CD4-positive, alpha-beta T cell treated with Interleukin-4 for 1 hour (primary cell): ENCODE results near the gene KLF13.

ENCODE experiments used
- DNase-seq, 2 donors: peaks; one replicate each; pipeline ENCODE4 v3.0.0-alpha.2; 2020 to 2022

The KLF13 gene

DNA sequence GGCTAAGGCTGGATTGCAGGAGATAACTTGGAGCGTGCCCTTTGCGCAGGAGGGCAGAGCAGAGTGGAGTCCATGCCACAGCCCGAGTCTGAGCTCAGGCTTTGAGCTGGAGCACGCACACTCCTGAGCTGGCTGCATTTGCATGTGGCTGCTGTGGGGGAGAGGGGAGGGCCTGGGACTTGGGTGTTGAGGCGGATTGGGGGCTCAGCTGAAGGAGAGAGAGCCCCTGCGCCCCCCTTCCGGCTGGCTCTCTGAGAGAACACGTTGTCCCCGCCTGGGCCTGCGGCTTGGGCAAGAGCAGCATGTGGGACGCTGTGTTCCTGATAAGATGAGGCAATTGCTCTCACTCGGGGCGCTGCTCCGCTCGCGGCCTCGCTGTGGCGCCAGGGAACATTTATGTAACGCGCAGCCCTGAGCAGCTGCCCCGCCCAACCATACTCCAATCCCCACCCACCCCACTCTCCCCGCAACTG lies 39.1 kb downstream of the KLF13 start:
- peak; percentile 79 to 82 for DNase-seq

DNA sequence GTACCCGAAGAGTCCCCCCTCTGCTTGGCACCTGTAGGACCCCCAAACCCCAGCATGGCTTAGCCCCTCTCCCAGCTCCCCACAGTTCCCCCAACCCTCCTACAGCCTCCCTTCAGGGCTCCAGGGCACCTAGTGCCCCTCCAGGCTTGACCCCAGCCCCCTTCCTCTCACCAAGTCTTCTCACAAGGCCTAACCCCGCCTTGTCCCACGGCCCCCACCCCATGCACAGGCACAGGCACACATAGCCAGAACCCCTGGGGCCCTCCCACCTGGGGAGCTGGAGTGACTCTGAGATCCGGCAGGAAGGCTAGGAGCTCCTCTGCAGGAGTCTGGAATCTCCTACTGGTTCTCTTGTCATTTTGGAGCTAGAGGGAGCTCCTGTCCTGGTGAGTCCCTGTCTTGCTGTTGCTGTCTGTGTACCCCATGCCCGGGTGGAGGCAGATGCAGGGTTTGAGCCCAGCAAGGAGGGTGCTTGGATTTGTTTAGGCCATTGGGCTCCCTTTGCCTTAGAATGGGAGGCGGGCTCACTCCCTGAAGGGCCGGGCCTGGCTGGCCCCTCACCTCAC lies 39.6 kb downstream of the KLF13 start:
- no peak for DNase-seq

DNA sequence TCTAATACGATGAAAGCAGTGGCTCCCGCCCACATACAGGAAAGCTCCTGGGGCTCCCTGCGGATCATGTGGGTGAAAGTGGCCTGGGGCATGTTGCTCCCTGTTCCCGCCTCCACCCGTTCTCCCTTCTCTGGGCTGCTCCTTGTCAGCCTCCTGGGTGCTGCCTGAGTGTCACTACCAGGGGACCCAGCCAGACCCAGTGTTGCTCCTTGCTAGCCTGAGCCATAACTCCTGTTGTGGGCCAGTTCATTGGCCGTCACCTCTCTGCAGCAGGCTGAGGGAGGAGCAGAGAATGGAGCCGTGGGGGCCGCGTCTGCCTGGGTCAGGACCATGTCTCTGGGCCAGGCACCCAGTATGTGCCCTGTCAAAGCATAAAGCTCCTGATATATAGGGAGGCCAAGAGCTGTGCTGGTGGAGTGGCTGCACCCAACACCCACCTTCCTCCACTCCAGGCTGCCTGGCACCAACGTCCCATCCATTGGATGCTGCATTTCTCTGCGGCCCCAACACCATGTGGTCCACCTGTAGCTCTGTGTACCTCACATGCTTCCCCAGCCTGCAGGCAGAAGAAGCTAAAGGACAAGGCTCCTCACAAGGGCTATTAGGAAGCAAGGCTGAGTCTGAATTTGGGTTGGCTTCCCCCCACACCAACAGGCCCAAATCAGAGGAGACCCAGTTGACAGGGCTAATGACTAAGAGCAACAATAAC lies 40.5 kb downstream of the KLF13 start:
- no peak for DNase-seq

DNA sequence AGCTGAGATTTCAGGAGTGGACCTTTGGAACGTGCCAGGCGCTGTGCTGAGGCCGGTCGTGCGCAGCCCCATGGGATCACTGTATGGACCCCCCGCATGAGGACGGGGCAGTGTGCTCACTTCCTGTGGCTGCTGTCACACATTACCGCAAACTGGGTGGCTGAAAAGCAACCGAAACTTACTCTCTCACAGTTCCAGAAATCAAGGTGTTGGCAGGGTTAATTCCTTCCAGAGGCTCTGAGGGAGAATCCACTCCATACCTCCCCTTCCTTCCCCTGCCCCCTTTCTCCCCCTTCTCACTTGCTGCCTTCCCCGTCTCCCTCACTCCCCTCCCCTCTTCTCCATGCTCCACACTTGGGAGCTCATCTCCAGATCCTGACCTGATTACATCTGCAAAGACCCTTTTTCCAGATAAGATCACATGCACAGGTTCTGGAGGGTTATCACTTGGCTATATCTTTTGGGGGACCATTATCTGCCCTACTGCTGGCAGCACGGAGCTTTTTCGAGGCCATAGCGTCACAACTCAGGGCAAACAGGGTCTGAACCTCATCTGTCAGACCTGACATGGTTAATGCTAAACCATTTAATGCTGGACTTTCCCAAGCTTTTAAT lies 41.2 kb downstream of the KLF13 start:
- DNase-seq: peak in 1 of 2 donors; percentile 51

DNA sequence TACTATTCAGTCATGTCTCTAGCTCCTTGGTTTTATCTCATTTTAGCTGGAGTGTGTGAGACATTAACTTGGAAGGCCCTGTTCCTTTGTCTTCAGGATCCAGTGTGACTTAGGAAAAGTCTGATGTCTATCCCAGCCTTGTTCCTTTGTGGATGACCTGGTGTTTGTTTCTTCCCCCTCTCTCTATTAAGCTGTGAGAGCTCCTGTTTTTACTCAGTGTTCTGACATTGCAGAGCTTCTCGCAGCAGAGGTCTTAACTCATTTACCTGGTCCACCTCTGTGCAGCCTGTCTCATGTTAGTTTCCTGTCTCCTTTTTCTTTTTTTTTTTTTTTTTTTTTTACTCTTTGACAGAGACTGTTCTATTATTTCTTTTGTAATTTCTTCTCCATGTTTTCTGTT lies 43.1 kb downstream of the KLF13 start:
- no peak for DNase-seq

DNA sequence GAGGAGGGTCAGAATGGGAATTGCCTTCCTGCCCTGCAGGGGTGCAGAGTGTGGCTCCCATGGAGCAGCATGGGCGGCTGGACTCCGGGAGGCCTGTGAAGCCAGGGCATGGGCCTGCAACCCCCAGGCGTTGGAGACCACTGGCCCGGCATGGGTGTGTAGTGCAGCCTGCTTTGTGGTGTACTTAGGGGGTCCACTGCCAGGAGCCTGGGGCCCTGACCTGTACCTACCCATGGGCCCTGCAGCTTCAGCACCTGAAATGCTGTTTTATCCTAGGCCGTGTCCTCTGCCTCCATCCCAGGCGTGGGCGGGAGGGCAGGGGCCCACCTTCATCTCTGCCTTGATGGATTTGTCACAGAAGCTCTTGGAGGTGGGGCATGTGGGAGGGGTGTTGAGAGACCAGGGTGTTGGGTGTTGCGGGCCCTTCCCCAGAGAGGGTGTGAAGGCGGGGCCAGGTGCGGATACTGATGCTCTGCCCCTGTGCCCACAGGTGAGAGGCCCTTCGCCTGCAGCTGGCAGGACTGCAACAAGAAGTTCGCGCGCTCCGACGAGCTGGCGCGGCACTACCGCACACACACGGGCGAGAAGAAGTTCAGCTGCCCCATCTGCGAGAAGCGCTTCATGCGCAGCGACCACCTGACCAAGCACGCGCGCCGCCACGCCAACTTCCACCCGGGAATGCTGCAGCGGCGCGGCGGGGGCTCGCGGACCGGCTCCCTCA lies 45.0 kb downstream of the KLF13 start:
- no peak for DNase-seq

DNA sequence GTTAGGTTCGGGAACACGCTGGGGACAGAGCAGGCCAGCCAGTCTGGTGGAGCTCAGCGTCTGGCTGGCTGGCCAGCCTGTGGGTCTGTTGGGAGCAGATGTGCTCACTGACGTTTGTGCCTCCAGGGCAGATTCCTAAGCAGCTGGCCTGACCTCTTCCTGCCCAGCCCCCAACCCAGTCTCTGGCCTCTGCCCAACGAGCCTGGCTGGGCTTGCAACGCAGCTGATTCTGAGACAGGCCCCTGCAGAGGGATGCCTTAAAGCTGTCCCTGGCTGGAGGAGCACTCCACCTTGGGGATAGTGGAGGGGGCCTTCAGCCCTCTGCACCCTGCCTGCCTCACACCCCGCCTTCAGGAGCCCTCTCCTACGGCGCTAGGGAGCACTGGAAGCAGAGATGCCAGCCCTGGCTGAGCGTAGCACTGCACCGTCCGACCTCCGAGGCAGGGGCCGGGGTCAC lies 46.0 kb downstream of the KLF13 start:
- DNase-seq: no peak

DNA sequence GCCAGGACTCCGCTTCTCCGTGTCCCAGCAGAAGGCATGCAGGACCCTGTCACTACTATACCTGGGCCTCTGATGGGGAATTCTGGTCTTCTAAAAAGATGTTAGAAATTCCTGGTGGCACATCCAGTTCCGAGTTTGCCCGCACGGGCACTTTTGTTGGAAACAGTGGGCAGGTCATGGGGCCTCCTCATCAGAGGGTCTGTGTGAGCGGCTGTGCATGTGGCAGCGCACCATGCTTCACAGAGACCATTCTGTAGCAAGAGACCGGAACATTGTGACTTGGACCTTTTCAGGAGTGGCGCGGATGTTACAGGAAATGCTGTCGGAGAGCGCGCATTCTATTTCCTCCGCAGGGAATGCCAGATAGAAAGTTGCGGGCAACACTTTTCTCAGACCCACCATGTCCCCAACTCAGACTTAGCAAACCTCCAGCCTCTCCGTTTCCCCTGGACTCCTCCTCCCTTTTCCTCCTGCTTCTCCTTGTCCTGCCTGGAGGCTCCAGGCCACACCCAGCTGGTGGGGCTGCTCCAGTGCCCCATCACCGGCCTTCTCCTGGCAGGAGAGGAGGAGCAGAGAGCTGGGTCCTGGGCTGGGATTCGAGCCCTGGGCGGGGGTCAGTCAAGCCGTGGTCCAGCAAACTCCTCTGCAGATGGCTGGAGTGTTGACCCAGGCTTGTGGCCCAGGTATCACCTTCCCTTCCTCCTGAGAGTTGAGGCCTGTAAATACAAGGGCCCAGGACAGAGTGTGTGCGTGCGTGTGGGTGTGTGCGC lies 46.6 kb downstream of the KLF13 start:
- DNase-seq: no peak

DNA sequence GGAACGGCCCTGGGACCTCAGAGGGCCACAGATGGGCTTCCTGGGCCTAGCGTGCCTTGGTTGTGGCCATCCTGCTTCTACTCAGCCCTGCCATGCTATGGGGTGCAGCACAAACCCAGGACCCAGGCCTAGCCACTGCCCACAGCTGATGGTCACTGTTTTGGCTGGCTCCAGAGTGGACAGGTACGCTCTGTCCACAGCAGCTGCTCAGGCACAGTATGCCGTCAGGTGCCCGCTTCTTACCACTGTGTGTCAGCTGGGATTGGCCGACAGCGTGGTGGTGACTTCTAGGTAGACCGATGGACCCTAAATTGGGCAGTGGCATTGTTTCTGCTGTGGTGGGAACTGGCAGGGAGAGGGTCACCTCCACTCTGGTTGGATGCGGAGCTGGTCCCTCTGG lies 47.3 kb downstream of the KLF13 start:
- DNase-seq: no peak

DNA sequence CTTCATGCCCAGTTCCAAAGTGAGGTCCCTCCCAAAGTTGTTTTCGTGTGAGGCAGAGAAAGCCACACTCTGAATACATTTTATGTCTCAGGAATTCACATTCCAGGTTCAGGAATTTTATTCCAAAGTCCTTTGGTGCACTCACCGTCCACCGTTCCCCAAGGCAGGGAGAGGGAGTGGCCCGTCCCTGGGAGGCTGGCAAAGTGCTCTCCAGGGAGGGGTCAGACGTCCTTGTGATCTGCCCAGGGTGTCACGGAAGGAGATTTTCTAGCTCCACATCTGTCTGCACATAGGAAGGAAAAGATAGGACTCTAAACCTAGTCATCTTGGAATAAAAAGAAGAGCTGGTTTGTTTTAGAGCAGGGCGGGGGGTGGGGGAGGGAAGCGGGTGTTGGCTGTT lies 47.9 kb downstream of the KLF13 start:
- DNase-seq: no peak

DNA sequence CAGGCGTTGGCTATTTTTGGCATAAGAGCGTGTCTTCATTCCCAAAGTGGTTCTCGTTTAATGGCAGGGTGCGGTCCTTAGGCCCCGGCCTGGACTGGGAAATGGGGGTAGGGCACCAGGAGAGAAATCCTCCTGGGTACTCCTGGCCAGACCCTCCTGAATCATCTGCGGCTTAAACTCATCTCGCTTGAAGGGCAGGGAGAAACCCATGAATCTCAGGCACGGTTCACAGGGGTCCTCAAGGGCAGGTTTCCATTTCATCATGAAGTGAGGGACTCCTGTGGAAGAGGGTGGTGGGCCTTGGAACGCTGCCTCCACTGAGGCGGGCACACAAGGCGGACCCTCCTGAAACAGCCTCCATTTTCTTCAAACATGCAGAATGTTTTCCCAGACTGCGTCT lies 48.4 kb downstream of the KLF13 start:
- no peak for DNase-seq

DNA sequence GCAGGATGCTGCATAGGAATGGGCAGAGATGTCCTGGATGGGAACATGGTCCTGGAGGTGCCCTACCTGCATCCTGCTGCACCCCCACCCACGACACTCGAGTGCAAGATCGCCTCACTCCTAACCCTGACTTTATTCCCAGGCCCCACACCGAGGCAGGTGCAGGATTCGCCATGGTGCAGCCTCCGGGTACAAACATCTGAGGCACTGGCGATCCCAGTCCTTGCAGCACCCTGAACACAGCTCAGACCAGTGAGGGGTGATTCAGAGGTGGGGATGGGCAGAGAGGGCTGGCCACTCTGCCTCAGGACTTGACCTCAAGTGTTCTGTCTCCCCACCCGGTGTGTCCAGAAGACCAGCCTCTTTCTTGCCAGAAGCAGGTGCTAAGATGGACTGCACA lies 49.1 kb downstream of the KLF13 start:
- no peak for DNase-seq

DNA sequence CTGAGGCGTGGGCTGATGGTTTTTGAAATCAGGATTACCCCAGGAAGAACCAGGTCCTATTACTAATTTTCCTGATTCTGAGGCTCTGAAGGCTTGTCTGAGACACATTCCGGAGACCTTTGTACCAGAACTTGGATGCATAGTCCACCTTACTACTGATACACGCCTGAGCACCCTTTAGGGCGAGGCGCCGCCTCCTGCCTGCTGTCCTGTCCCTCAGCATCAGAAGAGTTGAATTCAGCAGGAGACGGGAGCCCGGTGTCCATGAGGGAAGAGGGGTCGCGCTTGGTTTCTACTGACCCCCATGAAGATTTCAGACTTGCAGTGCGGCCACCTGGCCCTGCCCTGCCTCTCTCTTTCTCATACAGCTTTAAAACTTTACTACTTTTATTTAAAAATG lies 49.9 kb downstream of the KLF13 start:
- DNase-seq: no peak

DNA sequence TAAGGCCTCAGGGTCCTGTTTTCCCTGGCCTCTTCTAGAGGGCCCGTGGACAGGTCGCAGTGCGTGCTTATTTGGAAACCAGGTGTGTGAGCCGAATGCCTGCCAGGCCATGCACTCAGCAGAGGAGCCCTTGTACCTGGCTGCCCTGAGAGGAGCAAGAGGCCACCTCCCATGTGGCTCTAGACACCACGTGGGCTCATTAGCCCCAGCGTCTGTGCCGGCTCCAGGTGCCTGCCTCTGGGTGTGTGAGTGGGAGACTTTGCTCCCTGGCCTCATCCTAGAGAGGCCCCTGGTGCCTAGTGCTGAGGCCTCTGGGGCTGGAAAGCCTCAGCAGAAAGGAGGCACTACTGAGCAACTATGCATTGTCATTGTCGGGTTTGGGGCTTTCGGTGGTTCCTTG lies 50.4 kb downstream of the KLF13 start:
- no peak for DNase-seq

DNA sequence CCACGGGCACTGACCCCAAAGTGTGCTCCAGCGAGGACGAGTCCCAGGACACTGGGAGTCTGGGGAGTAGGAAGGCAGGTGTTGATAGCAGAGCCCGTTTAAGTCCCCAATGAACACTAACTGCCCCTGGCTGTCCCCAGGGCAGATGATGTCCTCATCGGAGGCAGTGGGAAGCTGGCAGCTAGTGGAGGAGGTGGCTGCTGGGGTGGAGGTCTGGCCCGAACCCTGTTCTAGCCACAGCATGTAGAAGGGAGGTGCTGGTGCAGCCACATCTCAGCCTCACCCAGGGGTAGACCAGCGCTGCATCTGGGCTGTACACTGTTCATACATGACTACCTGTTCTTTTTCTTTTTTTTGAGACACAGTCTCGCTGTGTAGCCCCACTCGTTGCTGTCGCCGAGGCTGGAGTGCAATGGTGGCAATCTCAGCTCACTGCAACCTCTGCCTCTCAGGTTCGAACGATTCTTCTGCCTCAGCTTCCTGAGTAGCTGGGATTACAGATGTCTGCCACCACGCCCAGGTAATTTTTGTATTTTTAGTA lies 51.8 kb downstream of the KLF13 start:
- no peak for DNase-seq

DNA sequence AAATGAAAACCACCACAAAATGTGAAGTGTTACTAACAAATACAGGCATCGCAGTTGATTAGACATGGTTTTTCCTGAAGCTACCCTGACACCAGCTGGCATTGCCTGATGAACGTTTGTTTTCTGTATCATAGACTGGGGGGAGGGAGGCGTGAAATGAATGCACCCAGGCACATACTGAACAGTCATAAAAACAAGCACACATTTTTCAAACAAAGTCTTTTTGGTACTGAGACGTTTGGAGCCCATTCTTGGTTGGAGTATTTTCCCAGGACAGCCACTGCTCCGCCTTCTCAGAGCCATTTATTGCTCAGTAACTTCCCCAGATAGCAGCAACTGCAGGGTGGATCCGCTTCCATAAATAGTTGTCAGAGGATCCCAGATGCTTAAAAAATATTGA lies 52.4 kb downstream of the KLF13 start:
- DNase-seq: no peak

DNA sequence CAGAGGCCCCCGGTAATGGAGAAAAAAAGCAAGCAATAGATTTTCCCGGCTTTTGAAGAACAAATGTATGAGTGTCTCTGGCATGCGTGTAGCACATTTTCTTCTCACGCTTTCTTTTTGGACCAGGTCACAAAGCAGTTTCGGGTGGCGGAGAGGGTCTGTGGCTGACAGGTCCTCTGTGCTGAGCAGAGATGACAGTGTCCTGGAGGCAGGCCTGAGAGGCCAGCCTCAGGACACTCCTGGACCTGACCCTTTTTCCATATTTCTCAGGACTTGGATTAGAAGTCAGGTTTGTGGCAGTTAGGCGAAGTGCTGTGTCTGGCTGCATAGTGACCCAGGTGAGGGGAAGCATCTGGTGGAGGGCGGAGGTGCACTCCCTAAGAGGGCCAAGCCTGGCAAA lies 52.9 kb downstream of the KLF13 start:
- DNase-seq: no peak

DNA sequence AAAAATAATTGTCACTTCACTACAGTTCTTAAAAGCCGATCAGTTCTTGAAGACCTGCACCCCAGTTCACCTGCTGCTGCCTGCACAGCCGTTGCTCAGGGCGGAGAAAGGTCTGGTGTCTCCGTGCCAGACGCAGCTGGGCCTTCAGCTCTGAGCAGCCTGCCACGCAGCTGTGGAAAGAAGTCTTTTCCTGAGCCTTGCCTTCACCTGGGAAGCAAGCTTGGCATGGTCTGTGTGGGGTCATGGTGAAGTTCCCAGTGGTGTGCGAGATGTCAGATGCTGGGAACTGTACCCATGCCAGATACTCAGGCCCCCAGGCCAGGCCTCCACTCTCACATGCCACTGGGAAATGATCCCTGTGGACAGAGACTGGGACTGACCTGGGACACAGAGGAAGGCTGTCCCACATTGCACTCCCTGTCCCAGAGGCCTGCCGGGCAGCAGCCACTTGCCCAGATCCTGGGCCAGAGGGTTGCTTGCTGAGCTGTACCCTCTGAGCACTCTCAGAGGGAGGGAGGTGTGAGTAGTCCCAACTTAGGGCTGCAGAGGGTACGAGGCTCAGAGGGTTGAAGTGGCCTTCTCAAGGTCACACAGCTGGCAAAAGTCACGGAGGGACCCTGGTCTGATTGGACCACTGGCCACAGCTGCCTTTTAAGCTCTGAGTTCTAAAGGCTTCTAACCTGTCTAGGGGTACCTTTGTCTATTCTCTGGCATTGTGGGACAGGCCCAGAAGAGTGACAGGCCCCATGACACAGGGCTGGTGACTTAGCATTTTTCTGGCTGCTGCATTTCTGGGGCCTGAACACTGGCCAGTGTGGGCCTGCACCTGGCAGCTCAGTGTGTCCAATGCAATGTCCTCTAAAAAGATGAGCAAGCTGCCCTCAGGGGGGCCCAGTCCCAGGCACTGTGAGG lies 55.4 kb downstream of the KLF13 start:
- no peak for DNase-seq

DNA sequence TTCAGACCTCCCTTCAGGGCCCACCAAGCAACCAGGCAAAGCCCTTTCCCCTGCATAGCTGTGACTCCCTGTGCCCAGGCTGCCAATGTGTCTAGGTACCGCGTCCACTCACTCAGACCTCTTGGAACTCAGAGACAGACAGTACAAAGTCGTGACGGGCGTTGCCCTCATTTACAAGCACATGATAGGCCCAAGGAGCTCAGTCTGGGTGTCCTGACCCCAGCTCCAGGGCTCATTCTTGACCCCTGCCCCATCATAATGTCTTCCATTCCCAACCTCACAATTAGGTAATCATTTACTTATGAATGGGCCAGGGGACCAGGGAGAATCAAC lies 56.0 kb downstream of the KLF13 start:
- DNase-seq: no peak

DNA sequence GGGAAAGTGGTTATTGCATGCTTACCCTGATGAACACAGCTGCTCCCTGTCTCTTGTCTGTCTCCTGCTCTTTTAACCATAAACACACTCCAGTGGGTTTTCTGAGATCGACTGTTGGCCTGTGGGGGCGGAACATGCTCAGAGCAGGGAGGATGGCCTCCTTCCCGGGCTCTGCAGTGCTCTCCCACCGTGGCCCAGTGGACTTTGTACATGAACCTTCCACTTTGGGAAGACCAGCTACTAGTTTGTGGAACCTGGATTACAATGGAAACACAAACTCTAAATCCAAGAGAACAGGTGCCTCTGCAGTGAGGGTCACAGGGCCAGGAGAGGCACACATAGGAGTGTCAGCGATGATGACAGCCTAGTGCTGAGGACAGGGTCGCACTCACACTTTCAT lies 56.5 kb downstream of the KLF13 start:
- no peak for DNase-seq

DNA sequence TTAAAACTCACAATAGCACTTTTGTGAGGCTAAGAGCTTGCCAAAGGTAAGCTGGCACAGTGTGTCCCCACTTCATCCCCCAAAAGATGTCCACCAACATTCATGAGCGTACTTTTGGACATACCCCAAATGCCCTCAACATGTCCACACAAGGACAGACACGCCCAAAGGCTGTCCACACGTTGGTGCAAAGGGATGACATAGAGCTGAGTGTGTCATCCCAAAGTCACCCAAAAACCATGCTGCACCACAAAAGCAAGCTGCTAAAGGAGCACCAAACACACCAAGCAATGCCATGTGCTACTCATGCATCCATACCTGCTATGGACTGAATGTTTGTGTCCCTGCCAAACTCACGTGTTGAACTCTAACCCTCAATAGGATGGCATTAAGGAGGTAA lies 57.9 kb downstream of the KLF13 start:
- DNase-seq: no peak

DNA sequence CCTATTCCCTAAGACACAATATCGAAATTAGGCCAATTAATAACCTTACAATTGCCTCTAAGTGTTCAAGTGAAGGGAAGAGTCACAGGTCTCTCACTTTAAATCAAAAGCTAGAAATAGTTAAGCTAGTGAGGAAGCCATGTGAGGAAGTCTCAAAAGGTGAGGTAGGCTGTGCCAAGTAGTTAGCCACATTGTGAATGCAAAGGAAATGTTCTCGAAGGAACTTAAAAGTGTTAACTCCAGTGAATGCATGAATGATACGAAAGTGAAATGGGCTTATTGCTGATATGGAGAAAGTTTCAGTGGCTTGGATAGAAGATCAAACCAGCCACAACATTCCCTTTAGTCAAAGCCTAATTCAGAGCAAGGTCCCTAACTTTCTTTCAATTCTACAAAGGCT lies 59.1 kb downstream of the KLF13 start:
- no peak for DNase-seq
